HG02970 (cell line): ENCODE measurements around the gene CNDP2.

Experiments
- ATAC-seq: cut with Tn5 transposase; IDR thresholded peaks from one replicate; pipeline ENCODE4 v1.9.1; 2021; ENCODE audit warnings: mild to moderate bottlenecking, moderate library complexity, moderate number of reproducible peaks; ENCODE audit not compliant: unreplicated experiment, low FRiP score

CNDP2 gene

GRCh38 chr18:74530584-74530862, 34.4 kb downstream of the CNDP2 start:
- ATAC-seq = no peak

GRCh38 chr18:74531043-74531442, 34.9 kb downstream of the CNDP2 start:
- no peak for ATAC-seq

DNA sequence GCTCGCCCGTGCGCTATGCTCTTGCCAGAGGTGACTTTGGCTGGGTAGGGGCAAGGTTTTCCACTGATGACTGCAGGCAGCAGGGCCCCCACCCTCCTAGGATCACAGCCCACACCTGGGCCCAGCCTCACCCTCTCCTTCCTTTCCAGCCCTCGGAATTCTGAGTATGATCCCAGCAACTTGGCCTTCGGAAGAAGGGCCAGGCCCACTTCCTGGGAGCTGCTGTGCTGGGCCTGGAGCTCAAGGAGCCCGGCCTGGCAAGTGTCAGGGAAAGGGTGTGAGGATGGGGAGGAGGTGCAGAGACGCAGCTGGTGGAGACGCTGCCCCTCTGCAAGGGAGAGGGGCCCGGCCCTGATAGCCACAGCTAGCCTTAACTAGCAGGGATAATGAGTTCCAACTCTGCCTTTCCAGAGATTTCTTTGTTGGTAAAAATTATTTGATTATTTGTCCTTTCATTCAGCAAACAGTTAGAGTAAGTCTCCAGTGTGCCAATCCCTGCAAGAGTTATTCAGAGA, 36.4 kb downstream of the CNDP2 start:
- ATAC-seq = no peak

DNA sequence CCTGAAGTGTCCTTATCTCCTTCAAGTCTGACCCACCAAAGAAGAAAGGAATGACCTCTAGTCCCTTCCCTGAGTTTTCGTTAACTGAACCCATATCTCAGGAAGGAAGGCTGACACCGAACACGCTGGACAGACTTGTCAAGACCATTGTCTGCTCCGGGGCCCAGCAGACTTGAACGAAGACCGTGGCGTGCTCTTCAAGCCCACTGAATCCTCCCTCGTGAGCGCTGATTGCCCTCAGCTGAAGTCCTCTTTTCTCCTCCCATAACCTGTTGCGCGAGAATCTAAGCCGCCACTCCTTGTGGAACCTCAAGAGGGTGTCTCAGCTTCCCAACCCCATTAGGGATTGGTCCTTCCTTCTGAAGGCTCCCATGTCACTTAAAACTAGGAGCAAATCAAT, 37.5 kb downstream of the CNDP2 start:
- no peak for ATAC-seq

DNA sequence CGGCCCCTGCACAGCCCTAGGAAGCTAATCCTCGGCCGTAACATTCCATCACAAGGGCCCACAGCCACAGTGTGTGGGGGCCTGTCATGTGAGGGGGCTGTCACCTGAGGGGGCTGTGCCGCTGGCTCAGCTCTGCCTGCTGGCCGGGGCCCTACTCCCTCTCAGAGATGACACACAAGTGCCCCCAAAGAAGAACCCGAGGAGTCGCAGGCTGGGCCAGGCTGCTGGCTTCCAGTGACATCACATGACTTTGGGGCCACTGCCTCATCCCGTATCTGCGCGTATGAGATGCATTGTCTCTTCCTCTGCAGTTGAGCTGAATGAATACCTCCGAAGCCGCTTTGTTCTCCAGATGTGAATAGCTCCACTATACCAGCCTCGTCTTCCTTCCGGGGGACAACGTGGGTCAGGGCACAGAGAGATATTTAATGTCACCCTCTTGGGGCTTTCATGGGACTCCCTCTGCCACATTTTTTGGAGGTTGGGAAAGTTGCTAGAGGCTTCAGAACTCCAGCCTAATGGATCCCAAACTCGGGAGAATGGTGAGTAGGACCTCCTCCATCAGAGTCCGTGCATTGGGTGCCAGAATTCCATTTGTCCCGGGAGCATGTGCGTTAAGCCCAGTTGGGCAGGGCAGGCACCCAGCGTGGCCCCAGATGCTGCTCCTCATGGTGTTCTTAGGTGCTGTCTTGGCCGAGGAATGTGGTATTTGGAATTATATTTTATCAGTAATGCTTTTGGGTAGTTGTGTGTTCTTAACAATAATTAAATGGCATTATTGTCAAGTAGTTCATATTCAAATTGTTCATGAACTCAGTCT, 38.2 kb downstream of the CNDP2 start, which contains the start of gene CNDP1:
Gene CNDP1, plus strand, starts transcription at position 351 of the 820 bp plus-strand sequence. Its CDS starts 168 bp downstream, at position 519.
- ATAC-seq = no peak

DNA sequence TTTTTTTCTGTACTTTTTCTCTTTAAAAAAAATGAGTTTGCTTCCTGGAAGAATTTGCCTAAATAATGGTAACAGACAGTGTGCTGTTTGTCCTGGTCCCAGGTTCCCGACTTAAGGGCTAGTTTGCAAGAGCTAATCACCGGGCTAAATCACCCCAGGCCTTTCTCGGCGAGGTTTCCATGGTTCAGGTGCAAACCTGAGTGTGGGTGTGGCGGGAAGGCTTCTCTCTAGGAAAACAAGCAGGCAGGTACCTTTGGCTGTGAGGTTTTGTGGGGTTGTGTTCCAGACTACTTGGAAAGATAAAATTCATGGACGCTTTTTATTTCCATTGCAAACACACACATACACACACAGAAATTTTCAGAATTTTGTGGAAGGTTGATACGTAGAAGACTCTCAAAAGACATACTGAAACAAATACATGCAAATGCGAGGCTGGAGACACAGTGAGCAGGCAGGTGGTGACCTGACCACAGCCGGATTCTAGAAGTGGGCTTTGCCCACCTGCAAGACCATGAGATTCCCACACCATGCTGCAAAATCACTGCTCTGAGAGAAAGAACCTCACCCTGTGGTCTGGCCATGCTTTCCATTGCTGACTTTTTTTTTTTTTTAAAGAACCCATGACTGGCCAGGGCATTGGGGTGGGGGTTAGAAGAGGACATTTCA, 39.0 kb downstream of the CNDP2 start:
- ATAC-seq = no peak

DNA sequence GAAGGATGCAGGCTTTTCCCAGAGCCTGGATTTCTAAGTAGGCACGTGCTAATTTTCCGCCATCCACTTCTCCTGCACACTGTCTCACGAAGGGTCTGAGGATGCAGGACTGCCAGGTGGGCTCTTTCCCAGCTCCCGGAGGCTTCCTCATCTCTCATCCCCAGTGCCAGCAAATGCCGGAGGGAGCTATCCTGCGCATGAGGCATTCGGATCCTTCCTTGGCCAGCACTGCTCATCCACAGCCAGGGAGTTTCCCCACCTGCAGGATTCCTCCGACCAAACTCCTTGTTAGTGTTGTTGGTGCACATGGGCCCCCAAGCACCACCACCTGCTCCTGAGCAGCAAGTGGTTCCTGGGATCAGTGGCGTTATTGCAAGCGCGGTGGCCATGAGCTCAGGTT, 43.1 kb downstream of the CNDP2 start:
- ATAC-seq = no peak

DNA sequence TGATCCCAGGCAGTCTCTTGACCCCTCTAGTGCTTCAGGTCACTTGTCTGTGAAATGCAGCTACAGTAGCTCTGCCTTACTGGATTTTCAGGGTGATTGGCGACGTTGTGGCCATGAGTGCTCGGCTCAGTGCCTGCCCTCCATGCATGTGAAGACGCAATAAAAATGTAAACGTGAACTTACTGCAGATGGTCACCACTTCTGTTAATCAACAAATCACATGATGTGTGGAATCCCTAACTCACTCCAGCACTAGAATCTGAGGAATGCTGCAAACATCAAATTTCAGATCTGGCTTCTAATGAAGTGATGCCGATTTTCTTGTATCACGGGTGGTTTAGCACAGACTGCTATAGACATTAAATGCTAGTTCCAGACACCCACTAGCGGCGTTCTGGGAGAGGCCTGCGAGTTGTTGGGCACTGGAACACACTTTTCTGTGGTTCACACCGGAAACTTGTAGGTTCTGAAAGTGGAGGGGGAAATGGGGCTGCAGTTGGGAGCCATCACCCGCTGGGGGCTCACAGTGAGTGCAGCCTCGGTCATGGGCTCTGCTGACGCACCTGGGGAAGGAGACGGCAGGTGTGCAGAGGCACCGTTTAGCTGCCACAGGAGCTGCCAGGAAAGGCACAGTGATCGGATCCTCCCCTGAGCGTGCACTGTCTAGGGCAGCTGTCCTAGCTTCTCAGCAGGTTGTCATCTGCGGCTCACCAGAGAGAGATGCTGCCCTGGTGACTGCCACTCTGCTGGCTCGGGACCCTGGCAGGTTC, 44.7 kb downstream of the CNDP2 start:
- ATAC-seq = no peak

DNA sequence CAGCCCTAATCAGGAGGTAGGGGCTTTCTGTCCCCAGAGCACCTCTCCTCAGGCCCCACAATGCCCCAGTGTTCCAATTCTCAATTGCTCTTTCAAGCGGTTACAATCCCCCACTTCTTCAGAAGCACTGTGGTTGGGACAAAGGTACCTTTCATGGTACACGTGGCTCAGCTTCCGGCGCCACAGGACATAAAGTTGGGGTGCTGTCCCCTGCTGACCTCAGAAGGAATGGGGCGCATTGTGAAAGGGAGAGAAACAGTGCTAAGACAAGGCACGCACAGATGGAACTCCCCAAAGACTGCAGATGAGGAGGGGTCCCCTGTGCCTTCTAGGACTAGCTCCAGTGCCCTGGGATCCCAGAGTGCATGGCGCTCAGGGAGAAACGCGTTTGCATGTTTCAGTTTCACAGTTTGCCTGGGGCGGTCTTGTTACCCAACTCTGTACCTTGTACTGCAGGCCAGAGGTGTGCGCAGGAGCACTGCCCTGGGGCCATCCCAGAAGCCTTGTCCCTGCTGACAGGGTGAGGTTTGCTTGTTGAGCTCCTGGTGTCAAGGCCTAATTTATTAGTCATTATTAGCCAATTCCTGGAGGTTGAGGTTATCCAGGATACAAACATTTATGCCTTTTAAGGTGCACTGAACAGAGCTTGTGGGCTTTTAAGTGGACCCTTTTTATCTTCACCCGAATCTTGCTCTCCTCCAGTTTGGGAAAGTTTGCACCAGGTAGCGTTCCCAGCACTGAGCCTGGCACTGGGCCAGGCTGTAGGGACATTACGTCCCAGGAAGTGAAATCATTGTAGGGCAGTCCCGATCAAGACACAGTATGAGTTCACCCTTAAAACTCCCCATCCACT, 45.8 kb downstream of the CNDP2 start:
- ATAC-seq = no peak

- ATAC-seq = no peak
Observed at GRCh38 chr18:74544898-74545297, 48.7 kb downstream of the CNDP2 start.

GRCh38 chr18:74546007-74546406, 49.8 kb downstream of the CNDP2 start:
- no peak for ATAC-seq

DNA sequence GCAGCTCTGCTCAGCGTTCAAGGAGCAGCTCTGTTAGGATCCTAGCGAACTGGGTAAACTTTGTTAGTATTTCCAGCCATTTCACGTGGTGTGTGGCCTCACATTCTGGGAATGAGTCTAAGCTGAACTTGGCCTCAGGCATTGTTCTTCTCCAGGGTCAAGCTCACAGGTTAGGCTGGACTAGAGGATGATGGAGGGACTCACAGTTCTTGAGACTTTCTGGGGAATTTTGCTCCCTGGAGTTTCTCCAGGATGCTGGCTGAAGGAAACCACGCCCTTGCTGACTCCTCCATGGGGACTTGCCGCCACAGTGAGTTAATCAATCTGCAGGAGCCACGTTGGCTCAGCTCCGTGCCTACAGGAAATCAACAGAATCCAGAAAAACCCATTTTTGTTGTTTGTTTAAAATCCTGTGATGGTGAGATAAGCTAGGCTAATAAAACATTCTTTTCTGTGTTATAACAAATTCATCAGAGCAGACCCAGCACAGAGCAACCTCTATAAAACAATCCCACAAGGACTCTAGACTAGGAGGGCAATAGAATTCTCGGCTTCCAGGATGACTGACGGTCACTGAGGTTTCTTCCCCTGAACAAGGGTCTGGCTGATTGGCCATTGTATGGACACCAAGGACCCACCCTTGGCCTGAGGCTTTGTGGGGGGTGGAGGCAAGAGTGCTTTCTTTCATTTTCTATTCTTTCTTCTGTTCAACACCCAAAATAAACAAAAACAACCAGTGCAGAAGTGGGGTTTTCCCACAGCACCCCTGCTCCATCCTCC, 50.8 kb downstream of the CNDP2 start:
- no peak for ATAC-seq

GRCh38 chr18:74547860-74548259, 51.7 kb downstream of the CNDP2 start:
- no peak for ATAC-seq

GRCh38 chr18:74549591-74550104, 53.5 kb downstream of the CNDP2 start:
- no peak for ATAC-seq

DNA sequence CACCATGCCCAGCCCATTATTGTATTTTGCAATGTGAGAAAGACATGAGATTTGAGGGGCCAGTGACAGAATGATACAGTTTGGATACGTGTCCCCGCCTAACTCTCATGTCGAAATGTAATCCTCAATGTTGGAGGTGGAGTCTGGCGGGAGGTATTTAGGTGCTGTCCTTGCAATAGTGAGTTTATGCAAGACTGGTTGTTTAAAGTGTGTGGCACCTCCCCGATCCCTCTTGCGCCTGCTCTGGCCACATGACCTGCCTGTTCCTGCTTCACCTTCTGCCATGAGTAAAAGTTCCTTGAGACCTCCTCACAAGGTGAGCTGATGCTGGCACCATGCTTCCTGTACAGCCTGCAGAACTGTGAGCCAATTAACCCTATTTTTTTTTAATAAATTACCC, 54.7 kb downstream of the CNDP2 start:
- no peak for ATAC-seq

DNA sequence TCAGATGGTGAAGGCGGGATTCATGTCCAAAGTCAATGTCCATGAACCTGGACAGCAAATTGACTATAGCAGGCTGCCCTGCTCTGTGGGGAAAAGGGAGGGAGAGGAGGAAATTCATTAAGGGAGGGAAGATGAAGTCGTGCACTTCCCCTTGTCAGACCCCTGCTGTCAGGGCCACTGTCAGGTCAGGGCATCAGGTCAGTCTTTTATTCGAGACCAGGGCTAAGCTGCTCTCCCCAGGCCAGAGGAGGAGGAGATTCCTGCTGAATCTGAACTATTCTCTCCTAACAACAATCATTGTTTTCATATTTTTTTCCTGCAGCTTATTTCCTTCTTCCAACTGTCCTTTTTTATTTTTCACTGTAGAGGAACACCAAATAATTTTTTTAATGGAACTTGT, 55.3 kb downstream of the CNDP2 start:
- ATAC-seq = no peak

DNA sequence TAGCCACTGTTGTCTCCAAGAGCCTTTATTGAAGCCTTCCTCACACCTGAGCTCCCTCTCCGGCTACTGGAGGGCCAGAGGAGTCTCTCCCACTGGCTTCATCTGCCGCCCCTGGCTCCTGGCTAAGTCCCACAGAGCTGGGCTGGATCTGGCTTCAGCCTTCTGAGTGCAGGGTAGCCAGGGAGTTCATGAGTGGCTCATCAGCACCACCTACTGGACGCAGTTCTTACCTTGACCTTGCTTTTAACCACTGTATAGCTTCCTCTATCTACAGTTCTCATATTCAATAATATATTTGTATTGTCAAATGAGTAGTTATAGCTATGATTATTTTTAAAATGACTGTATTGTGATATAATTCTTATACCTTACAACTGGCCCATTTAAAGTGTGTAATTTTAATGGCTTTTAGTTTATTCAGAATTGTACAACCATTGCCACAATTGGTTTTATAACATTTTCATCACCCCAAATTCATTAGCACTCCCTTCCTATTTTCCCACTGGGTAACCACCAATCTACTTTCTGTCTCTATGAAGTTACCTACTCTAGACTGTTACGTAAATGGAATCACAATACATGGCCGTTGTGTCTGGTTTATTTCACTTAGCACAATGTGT, 55.9 kb downstream of the CNDP2 start:
- no peak for ATAC-seq

- ATAC-seq = no peak
Observed at GRCh38 chr18:74556126-74556525, 60.0 kb downstream of the CNDP2 start.

GRCh38 chr18:74558096-74558495, 61.9 kb downstream of the CNDP2 start:
- no peak for ATAC-seq
